Ovary (tissue), 3 donors: ENCODE results near the gene MAPK13.

ENCODE experiments used
- EP300 ChIP-seq: sonication (generic); formaldehyde crosslinking; IDR thresholded peaks from one replicate; pipeline ENCODE4 v1.6.1; 2017; ENCODE audit warnings: antibody characterized with exemption
- POLR2A ChIP-seq: fragments of 450-650 bp; IDR thresholded peaks from one replicate; pipeline ENCODE4 v1.6.1; 2017; ENCODE audit warnings: antibody characterized with exemption, mild to moderate bottlenecking, moderate library complexity
- TF ChIP-seq, protein P1 (sequence below), 3 donors: fragments of 450-650 bp in 2 of 3; fragments of 200-600 bp in 1 of 3; IDR thresholded peaks; one replicate each; pipeline versions ENCODE4 v1.5.1 to v1.8.0; 2016 to 2022; ENCODE audit warnings: antibody characterized with exemption in 3 of 3, mild to moderate bottlenecking in 1 of 3
- donor health status: DM: no; HTN: no; CAD: no.

DNA sequence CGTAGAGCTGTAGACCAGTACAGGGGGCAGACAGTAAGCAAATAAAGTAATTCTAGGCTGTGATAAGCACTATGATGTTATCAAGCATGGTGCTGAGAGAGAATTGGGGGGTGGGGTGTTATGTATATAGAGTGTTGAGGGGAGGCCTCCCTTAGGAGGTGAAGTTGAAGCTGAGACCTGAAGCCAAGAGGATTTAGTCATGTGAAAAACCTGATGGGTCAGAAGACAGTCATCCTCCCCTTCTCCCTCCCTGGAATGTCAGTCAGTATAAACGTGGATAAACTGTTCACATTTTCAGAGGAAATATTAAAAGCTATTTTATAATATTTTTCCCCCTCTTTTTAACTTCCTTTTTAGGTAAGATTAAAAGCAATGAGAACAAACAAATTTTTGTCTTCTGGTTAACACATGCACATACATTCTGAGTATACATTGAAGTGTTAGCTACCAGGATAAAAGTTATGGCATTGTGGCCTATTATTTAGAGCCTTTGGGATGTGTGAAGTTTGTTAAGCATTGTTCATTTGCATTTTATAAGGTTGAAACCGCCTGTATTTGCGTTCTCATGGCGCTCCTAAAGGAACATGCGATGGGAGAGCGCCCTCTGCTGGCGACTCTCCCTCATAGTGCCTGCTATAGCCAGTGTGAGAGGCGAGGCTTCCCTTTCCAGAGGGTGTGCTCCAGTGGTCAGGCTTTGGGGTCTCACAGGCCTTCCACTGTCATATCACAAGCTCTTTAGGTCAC, 35.4 kb upstream of the MAPK13 start:
- TF ChIP-seq POLR2A (peak; percentile 17), EP300 (no peak)
- TF ChIP-seq, protein P1, sequence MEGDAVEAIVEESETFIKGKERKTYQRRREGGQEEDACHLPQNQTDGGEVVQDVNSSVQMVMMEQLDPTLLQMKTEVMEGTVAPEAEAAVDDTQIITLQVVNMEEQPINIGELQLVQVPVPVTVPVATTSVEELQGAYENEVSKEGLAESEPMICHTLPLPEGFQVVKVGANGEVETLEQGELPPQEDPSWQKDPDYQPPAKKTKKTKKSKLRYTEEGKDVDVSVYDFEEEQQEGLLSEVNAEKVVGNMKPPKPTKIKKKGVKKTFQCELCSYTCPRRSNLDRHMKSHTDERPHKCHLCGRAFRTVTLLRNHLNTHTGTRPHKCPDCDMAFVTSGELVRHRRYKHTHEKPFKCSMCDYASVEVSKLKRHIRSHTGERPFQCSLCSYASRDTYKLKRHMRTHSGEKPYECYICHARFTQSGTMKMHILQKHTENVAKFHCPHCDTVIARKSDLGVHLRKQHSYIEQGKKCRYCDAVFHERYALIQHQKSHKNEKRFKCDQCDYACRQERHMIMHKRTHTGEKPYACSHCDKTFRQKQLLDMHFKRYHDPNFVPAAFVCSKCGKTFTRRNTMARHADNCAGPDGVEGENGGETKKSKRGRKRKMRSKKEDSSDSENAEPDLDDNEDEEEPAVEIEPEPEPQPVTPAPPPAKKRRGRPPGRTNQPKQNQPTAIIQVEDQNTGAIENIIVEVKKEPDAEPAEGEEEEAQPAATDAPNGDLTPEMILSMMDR (IDR thresholded peaks at IDR 0.05), result peak; percentile 83 to 95 (median 84)
